GM03348 (cell line): Measurements from ENCODE around the gene GPER1.
"Not testable (repeated sequence)": the region's sequence is repeated elsewhere in the genome, so short reads cannot be mapped to it uniquely, and the experiment has no call there.

Experiments used
- DNase-seq: peaks from one replicate; pipeline ENCODE4 v3.0.0; 2012; ENCODE audit warnings: low spot score

The GPER1 gene

GRCh38 chr7:1068619-1069018, 19.3 kb upstream of the GPER1 start:
- no peak for DNase-seq

- DNase-seq, result no peak
Observed at GRCh38 chr7:1070544-1071011, 17.3 kb upstream of the GPER1 start.

- DNase-seq, result no peak
Observed at GRCh38 chr7:1071731-1072254, 16.1 kb upstream of the GPER1 start.

- no peak for DNase-seq
Observed at GRCh38 chr7:1073142-1073977, 14.6 kb upstream of the GPER1 start.

- DNase-seq, result not testable (repeated sequence)
Observed at GRCh38 chr7:1074018-1074417, 13.9 kb upstream of the GPER1 start.

- DNase-seq, result no peak
Observed at GRCh38 chr7:1074593-1075431, 13.1 kb upstream of the GPER1 start.

- peak; percentile 51 for DNase-seq
Observed at GRCh38 chr7:1076184-1077072, 11.5 kb upstream of the GPER1 start.

GRCh38 chr7:1078519-1078918, 9.4 kb upstream of the GPER1 start:
- DNase-seq, result no peak

GRCh38 chr7:1078985-1079384, 8.9 kb upstream of the GPER1 start:
- no peak for DNase-seq

GRCh38 chr7:1079546-1079945, 8.4 kb upstream of the GPER1 start:
- DNase-seq, result no peak

GRCh38 chr7:1080252-1080920, 7.5 kb upstream of the GPER1 start:
- no peak for DNase-seq

- DNase-seq, result no peak
Observed at GRCh38 chr7:1080921-1081255, 7.0 kb upstream of the GPER1 start.

GRCh38 chr7:1081336-1081735, 6.6 kb upstream of the GPER1 start:
- no peak for DNase-seq

- no peak for DNase-seq
Observed at GRCh38 chr7:1081931-1082401, 5.9 kb upstream of the GPER1 start.

- DNase-seq, result no peak
Observed at GRCh38 chr7:1083729-1084657, 3.9 kb upstream of the GPER1 start.

- no peak for DNase-seq
Observed at GRCh38 chr7:1085266-1085665, 2.6 kb upstream of the GPER1 start.

GRCh38 chr7:1085910-1086421, 1.9 kb upstream of the GPER1 start:
- DNase-seq, result peak; percentile 42

- DNase-seq, result peak; percentile 93
Observed at GRCh38 chr7:1086588-1087464, 1.1 kb upstream of the GPER1 start.

GRCh38 chr7:1087465-1087814, 473 bp upstream of the GPER1 start:
- DNase-seq, result peak; percentile 72
